H1 (cell line): ENCODE data around the gene ORC2. TPM values are rescaled to one million over a fixed set of nuclear protein-coding genes. Genes with fewer than 3 reads are reported as not detected.

Source experiments
- CHD2 ChIP-seq: IDR thresholded peaks from 2 replicates; pipeline ENCODE4 v1.6.1; 2012; ENCODE audit warnings: low read length, improper control_type of control experiment
- HDAC2 ChIP-seq, 2 experiments: fragments of 300-600 bp in 1 of 2; sonication (generic) in 1 of 2; IDR thresholded peaks; 2 replicates each; pipeline ENCODE4 v1.6.1; 2011 to 2012; ENCODE audit warnings: low read depth in 2 of 2, low read length in 2 of 2, mild to moderate bottlenecking in 2 of 2, moderate library complexity in 2 of 2, borderline replicate concordance in 1 of 2, inconsistent platforms in 1 of 2
- KDM1A ChIP-seq: fragments of 200-600, 300-600 bp; sonication (generic); IDR thresholded peaks from 2 replicates; pipeline ENCODE4 v1.7.1; 2016; ENCODE audit warnings: mild to moderate bottlenecking, low read length, borderline replicate concordance
- RNF2 ChIP-seq: fragments of 200-900, 300-1000 bp; sonication (generic); IDR thresholded peaks from 2 replicates; pipeline ENCODE4 v1.7.1; 2016; ENCODE audit warnings: borderline replicate concordance, low read depth, mild to moderate bottlenecking, antibody characterized with exemption, low read length; ENCODE audit not compliant: poor library complexity, severe bottlenecking; ENCODE audit errors: missing control alignments
- USF2 ChIP-seq: IDR thresholded peaks from 2 replicates; pipeline ENCODE4 v1.6.1; 2011; ENCODE audit warnings: low read length, improper control_type of control experiment
- polyA plus RNA-seq, 7 experiments: library from polyadenylated mRNA; depleted of rRNA in 3 of 7; stranded (reverse) in 5 of 7; unstranded in 2 of 7; fragments of >200 nt in 5 of 7; fragments of 200-250 nt in 2 of 7; gene quantifications; 1 replicate in 5 of 7; 2 replicates in 1 of 7; 4 replicates in 1 of 7; pipeline versions ENCODE4 v1.2.1 to v1.2.3, GENCODE V29; 2011 to 2013; ENCODE audit warnings: missing spikeins in 2 of 7, mixed read lengths in 2 of 7
- total RNA-seq: library from RNA; stranded (reverse); fragmentation: NEBNext Ultra II Directional; extraction: Animal tissue kit (Norgen Biotek cat#: 25700); gene quantifications from 2 replicates; pipeline ENCODE4 v1.2.1, GENCODE V29; 2021

The ORC2 gene
- total and polyA plus RNA-seq, 2 of the 8 experiments (the other 6 are each of a cell fraction or from before 2014, with no cell fraction given), result 7.1 to 89.8 TPM

GRCh38 chr2:200945395-200945729, 18.1 kb downstream of the ORC2 start (continued):
- TF ChIP-seq RNF2, result no peak
- TF ChIP-seq USF2, result no peak
- TF ChIP-seq HDAC2 (IDR thresholded peaks at IDR 0.05; ENCODE audit: borderline replicate concordance in 1 of 2, low read depth in 2 of 2, low read length in 2 of 2), result no peak
- TF ChIP-seq CHD2, result no peak
- no peak for TF ChIP-seq KDM1A
